Tibial nerve (tissue), 4 donors: ENCODE results near the gene TMEM212. TPM values are rescaled to one million over a fixed set of nuclear protein-coding genes. Genes with fewer than 3 reads are reported as not detected.

Experiments used
- DNase-seq, 2 donors: peaks; one replicate each; pipeline ENCODE4 v3.0.0-alpha.2; 2019; ENCODE audit warnings: low spot score in 2 of 2
- H3K27ac ChIP-seq, 4 donors: fragments of 200-600 bp; sonication (generic) in 3 of 4; one replicate each; pipeline ENCODE4 v1.5.1; 2017 to 2019; ENCODE audit warnings: mild to moderate bottlenecking in 1 of 4
- H3K27me3 ChIP-seq, 2 donors: fragments of 200-600 bp; sonication (generic) in 1 of 2; one replicate each; pipeline versions ENCODE4 v1.5.1 to v1.6.0; 2017 to 2019
- H3K36me3 ChIP-seq, 3 donors: fragments of 200-600 bp; sonication (generic); one replicate each; pipeline ENCODE4 v1.5.1; 2018 to 2019
- H3K4me1 ChIP-seq, 4 donors: fragments of 200-600 bp; sonication (generic) in 3 of 4; one replicate each; pipeline ENCODE4 v1.5.1; 2017 to 2019
- H3K4me3 ChIP-seq, 4 donors: fragments of 200-600 bp; sonication (generic) in 3 of 4; one replicate each; pipeline ENCODE4 v1.5.1; 2017 to 2019; ENCODE audit warnings: mild to moderate bottlenecking in 1 of 4, moderate library complexity in 1 of 4
- H3K9me3 ChIP-seq, 4 donors: fragments of 200-600 bp; sonication (generic) in 3 of 4; one replicate each; pipeline ENCODE4 v1.5.1; 2017 to 2019
- CTCF ChIP-seq, 5 experiments: fragments of 200-600 bp in 3 of 5; fragments of 450-650 bp in 2 of 5; sonication (generic) in 3 of 5; IDR thresholded peaks; one replicate each; pipeline ENCODE4 v1.5.1; 2016 to 2019; ENCODE audit warnings: antibody characterized with exemption in 5 of 5, mild to moderate bottlenecking in 3 of 5, moderate library complexity in 2 of 5
- EP300 ChIP-seq, 2 donors: sonication (generic); formaldehyde crosslinking; IDR thresholded peaks; one replicate each; pipeline ENCODE4 v1.6.1; 2017; ENCODE audit warnings: antibody characterized with exemption in 2 of 2, mild to moderate bottlenecking in 1 of 2
- POLR2A ChIP-seq, 2 donors: fragments of 450-650 bp; IDR thresholded peaks; one replicate each; pipeline ENCODE4 v1.6.1; 2017; ENCODE audit warnings: antibody characterized with exemption in 2 of 2, mild to moderate bottlenecking in 2 of 2, moderate library complexity in 2 of 2
- WGBS, 2 donors: methylation state at CpG; one replicate each; pipeline ENCODE4 v1.1.5; 2018; 5-methylcytosine and 5-hydroxymethylcytosine counted together
- total RNA-seq, 4 donors: library from RNA; depleted of rRNA; stranded (reverse); fragments of >200 nt; gene quantifications; one replicate each; pipeline ENCODE4 v1.1.0, GENCODE V29; 2016

The TMEM212 gene
- total RNA-seq, 4 donors from 2014 or later, result not detected

GRCh38 chr3:171809861-171810628, 33.1 kb upstream of the TMEM212 start, which contains the start of gene PLD1:
PLD1 (minus strand) TSS chr3:171810483; CDS start chr3:171738051, 72,432 bp downstream.
- peak in 1 of 2 donors; percentile 1 for TF ChIP-seq POLR2A (IDR thresholded peaks at IDR 0.05)
- peak in 1 of 2 donors; percentile 79 for TF ChIP-seq EP300 (IDR thresholded peaks at IDR 0.05)
- peak in 2 of 5 experiments; percentile 13 to 25 for TF ChIP-seq CTCF (IDR thresholded peaks at IDR 0.05)
- H3K9me3 ChIP-seq, result no peaks in the 10 kb centered on the region
- DNase-seq, result peak; percentile 72 to 74
- H3K27ac ChIP-seq, result peak within 1 kb of the TSS; percentile 83 to 91 (median 88)
- H3K36me3 ChIP-seq, result no peaks in the 10 kb centered on the region
- 0 to 1% methylated on average over 28 to 35 of the region's 78 CpGs for WGBS, 2 donors
- peak within 1 kb of the TSS; percentile 58 to 79 (median 65) for H3K4me3 ChIP-seq
- H3K27me3 ChIP-seq, result no peaks in the 10 kb centered on the region
- peaks cover 0 to 47% (median 15%) of the 10 kb centered on the region in 4 donors for H3K4me1 ChIP-seq

GRCh38 chr3:171810629-171811294, 32.4 kb upstream of the TMEM212 start:
- Histone ChIP-seq H3K4me3 (peak overlapping the region; percentile 58 to 79 (median 65)), H3K27ac (peak overlapping the region; percentile 83 to 91 (median 88)), H3K9me3 (no peaks in the 10 kb centered on the region), H3K4me1 (peaks cover 0 to 40% (median 9%) of the 10 kb centered on the region in 4 donors), H3K27me3 (no peaks in the 10 kb centered on the region), H3K36me3 (no peaks in the 10 kb centered on the region)
- TF ChIP-seq POLR2A (IDR thresholded peaks at IDR 0.05), result peak in 1 of 2 donors; percentile 45
- no peak for TF ChIP-seq EP300 (IDR thresholded peaks at IDR 0.05)
- TF ChIP-seq CTCF (IDR thresholded peaks at IDR 0.05), result no peak
- 22 to 26% methylated on average over 19 to 22 of the region's 22 CpGs for WGBS, 2 donors
- DNase-seq, result peak in 1 of 2 donors; percentile 71

DNA sequence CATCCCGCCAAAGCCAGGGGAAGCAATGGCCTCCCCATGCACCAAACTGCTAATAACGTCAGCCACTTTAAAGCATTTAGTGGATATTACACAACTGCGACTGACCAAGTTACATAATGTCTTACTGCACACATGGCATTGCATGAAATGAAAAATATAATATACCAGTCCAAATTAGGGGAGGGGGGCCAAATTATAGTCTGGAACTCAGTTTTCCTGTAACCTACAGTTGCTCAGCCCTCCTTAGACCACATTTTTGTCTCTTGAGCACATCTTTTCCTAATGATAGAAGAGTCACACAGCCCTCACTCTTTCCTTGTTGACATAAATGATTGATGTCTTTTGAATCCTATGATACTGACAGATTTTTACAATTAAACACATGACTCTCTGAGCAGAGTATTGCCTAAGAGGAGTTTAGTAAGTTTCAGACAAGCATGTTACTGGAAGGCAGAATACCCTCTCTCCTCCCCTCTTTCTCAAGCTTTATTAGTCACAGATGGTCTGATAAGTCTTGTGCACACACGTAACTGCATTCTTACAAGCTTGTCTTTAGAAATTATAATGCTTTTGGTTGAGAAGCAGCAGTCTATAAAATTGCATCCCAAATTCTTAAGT, 31.7 kb upstream of the TMEM212 start:
- DNase-seq, result peak in 1 of 2 donors; percentile 69
- TF ChIP-seq CTCF (IDR thresholded peaks at IDR 0.05) (no peak), EP300 (IDR thresholded peaks at IDR 0.05) (peak in 1 of 2 donors; percentile 88), POLR2A (IDR thresholded peaks at IDR 0.05) (no peak)
- Histone ChIP-seq H3K27ac (peak overlapping the region in 3 of 4 donors; percentile 84 to 91 (median 91)), H3K36me3 (no peaks in the 10 kb centered on the region), H3K27me3 (no peaks in the 10 kb centered on the region), H3K4me3 (no peak overlapping the region), H3K9me3 (no peaks in the 10 kb centered on the region), H3K4me1 (peaks cover 0 to 34% (median 6%) of the 10 kb centered on the region in 4 donors)
- WGBS, 2 donors, result 52 to 67% methylated on average over 4 of the region's 4 CpGs

GRCh38 chr3:171811913-171812335, 31.2 kb upstream of the TMEM212 start:
- peak overlapping the region in 3 of 4 donors; percentile 41 to 91 (median 91) for H3K27ac ChIP-seq
- peaks cover 0 to 34% (median 3%) of the 10 kb centered on the region in 4 donors for H3K4me1 ChIP-seq
- H3K36me3 ChIP-seq, result no peaks in the 10 kb centered on the region
- no peak for DNase-seq
- 92 to 95% methylated on average over 9 of the region's 9 CpGs for WGBS, 2 donors
- H3K27me3 ChIP-seq, result no peaks in the 10 kb centered on the region
- H3K9me3 ChIP-seq, result no peaks in the 10 kb centered on the region
- H3K4me3 ChIP-seq, result no peak overlapping the region
- TF ChIP-seq CTCF (IDR thresholded peaks at IDR 0.05) (no peak), EP300 (IDR thresholded peaks at IDR 0.05) (no peak), POLR2A (IDR thresholded peaks at IDR 0.05) (no peak)
